HuH-7 (cell line): ENCODE results near the gene ZNF740.
"Not testable (repeated sequence)": the region's sequence is repeated elsewhere in the genome, so short reads cannot be mapped to it uniquely, and the experiment has no call there.

ENCODE experiments used
- DNase-seq: peaks from one replicate; pipeline ENCODE4 v3.0.0; 2011; ENCODE audit warnings: low spot score

Gene ZNF740

GRCh38 chr12:53195516-53196420, 15.2 kb downstream of the ZNF740 start:
- DNase-seq, result no peak

DNA sequence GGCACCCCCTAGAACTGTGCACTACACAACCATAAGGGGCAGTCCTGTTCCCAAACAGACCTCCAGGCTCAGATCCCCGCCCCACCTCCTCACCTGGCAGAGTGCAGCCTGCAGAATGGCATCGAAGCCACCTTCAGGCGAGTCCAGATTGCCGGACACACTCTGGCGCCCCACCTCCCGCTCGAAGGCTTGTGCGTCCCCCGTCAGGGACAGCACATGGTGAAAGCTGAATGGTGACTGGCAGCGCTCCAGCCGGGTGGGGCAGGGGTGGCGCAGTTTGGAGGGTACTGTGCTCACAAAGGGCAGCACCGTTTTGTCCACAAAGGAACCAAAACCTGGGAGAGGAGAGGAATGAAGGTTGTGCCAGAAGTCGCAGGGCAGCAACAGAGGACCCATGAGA, 16.0 kb downstream of the ZNF740 start:
- no peak for DNase-seq

DNA sequence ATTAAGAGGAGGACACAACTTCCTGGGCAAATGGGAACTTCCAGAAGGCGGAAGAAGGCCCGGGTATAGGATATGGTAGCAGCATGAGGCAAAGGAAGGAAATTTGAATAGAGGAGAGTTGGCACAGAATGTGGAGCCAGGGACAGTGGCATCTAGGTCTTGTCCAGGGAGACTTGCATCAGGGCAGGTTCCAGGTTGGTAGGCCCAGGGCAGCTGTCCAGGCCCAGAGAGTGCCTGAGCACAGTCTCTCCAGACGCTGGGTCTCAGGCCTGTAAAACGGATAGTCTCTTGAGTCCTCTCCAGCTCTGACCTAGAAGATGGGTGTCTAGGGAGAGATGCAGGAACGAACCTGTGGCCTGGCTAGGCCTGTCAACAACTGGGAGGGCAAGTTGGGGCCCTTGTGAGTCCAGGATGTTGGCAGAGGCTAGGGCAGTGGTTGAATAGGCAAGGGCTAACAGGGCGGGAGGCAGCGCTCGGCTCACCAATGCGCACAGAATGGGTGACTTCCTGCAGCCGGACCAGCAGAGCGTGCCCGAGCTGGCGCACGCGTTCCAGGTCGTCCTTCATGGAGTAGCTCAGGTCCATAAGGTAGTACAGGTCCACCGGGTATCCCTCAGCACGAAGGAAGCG, 16.6 kb downstream of the ZNF740 start:
- no peak for DNase-seq

GRCh38 chr12:53198486-53199110, 18.1 kb downstream of the ZNF740 start:
- no peak for DNase-seq

DNA sequence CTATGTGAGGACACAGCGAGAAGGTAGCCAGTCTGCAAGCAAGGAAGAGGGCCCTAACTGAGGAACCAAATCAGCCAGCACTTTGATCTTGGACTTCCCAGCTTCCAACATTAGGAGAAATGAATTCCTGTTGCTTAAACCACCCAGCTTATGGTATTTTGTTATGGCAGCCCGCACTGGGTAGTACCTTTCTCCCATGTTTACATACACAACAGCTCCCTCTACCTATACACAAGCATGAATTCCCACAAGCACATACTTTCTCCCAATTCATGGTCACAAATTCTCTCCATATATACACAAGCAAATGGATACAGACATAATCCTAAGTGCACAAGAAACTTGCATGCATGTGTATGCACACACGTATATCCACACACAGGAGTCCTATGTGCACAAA, 19.2 kb downstream of the ZNF740 start:
- no peak for DNase-seq

DNA sequence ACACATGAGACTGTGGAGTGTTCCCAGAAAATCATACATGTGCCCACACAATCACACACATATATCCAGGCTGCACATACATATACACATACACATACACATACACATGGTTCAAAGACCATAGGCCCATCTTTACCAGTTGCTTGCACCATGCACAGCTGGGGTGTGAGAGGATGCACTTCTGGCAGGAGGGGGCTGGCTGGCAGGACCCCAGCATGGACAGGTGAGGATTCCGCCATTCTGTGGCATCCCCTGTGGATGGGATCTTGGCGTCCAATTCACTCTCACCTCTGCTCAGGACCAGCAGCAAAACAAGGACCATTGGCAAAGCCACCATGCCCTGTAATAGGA, 19.6 kb downstream of the ZNF740 start:
- DNase-seq, result no peak

GRCh38 chr12:53200458-53201176, 20.1 kb downstream of the ZNF740 start:
- no peak for DNase-seq

GRCh38 chr12:53201177-53201541, 20.6 kb downstream of the ZNF740 start:
- no peak for DNase-seq

GRCh38 chr12:53201639-53202038, 21.1 kb downstream of the ZNF740 start:
- no peak for DNase-seq

GRCh38 chr12:53202316-53202715, 21.8 kb downstream of the ZNF740 start:
- not testable (repeated sequence) for DNase-seq

- no peak for DNase-seq
Observed at GRCh38 chr12:53204351-53204750, 23.8 kb downstream of the ZNF740 start.

DNA sequence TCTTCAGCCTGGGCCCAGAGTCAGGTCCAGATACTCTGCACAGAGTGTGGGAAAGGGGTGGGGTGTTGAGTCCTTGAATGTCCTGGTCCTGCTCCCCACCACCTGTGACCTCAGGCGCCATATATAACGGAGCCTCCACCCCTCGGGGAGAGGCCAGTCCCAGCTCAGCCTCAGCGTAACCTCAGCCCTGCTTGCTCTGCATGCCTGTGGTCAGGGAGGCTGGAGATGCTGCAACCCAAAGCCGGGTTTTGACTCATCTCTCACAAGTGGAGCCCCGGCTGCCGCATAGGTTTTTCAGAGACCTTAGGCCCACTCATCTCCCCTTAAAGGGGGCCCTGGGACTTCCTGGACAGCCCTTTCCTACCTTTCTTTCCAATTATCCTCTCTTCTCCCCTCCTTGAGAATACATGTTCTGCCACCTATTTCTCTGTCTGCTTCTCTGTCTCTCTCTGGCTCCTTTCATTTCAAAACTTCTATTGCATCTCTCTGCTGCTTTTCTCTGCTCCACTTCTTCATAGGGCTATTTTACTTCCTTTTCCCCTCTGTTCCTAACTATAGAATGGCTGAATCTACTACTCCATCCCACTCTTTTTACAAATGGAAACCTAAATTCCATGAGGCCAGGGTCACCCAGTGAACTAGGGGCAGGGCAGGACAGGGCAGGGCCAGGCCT, 25.4 kb downstream of the ZNF740 start:
- no peak for DNase-seq

DNA sequence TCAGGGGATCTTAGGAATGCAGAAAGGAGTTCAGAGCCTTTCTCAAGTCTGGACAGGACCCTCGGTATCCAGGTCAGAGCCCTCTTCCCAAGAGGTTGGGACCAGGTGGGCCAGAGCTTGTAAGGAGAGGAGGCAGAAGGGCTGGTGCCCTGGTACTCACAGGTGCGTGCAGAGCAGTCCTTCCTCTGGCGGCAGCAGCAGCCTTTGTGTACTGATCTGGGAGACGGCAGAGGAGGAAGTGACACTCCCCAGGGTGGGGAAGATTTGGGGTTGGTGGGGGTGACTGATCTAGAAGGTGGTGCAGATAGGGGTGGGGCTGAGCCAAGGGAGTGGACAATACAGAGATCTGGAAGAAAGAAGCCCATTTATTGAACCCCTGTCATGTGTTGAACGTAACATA, 26.5 kb downstream of the ZNF740 start, which contains the start of gene ITGB7:
TSS of gene ITGB7 (minus strand) at position 210 of the 400 bp plus-strand sequence. CDS start 6,808 bp downstream, outside the sequence.
- no peak for DNase-seq

GRCh38 chr12:53208435-53208834, 27.9 kb downstream of the ZNF740 start:
- DNase-seq, result no peak

GRCh38 chr12:53208877-53209463, 28.4 kb downstream of the ZNF740 start:
- no peak for DNase-seq

DNA sequence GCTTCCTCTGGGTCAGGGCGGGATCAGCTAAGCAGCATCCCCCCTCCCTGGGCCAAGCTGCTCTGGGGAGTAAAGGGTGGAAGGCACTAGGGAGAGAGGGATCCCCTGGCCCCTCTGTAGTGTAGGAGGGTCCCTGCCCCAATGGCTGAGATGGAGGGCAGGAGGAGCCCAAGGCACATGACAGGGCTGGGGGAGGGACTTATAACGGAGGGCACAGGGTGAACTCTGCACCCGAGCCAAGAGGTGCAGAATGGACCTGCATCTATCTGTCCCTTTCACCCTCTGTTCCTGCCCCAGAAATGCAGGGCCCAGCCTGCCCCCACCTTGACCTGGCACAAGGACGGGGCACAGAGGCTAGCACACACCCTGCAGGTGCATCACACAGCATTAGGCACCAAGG, 30.3 kb downstream of the ZNF740 start:
- DNase-seq, result no peak

DNA sequence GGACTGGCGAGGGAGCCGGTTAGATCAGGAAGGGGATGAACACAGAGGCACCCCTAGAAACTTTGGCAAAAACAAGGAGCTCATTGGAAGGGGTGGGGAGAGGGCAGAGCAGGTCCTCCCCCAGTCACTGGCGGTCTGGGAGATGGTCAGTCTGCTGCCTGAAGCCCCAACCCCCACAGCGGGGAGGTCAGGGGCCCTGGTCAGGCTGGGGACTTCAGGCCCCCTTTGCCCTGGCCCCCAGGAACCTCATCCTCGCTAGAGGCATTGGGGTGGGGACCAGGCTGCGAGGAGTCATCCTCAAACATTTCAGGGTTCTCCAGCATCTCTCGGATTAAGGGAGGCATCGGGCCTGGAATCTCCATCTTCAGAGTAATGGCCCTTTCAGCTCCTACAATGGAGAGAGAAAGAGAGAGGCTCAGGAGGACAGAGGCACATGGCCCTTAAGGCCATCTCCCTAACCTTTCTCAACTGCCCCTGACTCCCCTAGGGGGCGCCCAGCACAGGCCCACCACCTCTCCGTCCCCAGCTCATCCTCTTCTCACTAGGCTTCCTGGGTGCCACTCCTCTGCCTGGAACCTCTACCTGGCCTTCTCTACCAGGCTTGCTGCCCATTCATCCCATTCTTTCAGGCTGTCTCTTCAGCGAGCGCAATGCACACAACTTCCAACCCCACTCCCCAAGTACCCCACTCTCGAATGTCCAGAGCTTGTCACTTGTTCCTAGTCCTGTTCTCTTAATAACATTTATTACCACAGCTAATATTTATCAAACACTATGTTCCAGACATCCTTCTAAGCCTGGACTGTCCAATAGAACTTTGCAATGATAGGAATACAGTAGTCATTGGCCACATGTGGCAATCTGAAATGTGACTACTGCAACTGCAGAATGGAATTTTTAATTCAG, 31.2 kb downstream of the ZNF740 start:
- peak; percentile 74 for DNase-seq

DNA sequence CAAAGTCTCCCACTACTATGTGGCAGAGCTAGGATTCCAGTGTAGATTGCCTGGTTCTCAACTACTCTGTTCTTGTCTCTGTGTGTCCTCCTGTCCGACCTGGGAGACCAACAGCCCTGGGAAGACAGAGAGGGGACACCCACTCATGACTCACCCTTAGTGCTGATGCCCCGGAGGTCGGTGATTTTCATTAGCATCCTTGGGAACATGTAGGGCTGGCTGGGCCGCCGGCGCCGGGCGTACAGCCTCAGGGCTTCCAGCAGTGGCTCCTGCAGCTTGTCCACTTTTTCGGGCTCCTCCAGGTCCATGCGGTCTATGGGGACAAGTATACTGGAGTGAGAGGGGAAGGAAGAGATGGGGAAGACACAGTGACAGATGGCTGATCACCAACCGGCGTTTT, 32.4 kb downstream of the ZNF740 start:
- no peak for DNase-seq

DNA sequence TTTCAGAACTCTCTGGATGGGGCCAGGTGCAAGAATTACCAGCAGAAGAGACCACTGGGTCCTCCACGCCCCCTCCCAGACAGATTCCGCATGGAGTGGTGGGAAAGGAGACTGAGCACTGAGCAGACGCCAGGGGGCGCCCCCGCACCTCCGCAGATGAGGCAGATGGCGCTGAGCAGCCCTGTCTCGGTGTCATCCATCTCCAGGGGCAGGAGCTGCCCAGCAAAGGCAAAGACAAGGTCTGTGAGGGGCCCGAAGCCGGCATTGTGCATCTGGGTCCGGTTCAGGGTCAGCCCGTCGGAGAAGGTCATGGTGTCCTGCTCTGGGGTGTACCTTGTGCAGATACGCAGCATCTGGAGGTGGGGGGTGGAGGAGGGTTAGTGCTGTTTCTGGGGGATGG, 32.8 kb downstream of the ZNF740 start:
- peak; percentile 96 for DNase-seq

DNA sequence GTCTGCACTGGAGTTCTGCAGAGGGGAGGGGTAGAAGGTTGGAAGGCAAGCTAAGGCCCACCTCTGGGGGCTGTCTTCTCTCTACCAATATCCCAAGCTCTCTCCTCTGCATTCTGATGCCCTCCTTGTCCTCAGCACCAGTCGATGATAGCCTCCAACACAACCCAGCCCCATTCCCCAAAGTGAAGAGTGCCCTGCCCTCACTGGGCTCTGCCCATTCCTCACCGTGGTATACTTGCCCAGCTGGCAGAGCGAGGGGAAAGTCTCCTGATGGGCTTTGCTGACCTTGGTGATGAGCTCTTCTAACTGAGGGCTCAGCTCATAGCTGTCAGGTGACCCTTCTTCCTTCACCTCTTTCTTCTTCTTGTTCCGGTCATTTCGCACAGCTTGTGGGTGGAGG, 33.7 kb downstream of the ZNF740 start:
- no peak for DNase-seq
